Transverse colon (tissue), 4 donors: ENCODE results near the gene EIF5B.

Experiments used
- EP300 ChIP-seq: sonication (generic); formaldehyde crosslinking; IDR thresholded peaks from one replicate; pipeline ENCODE4 v1.6.1; 2017; ENCODE audit warnings: antibody characterized with exemption, low read depth
- POLR2AphosphoS5 ChIP-seq, 3 donors: sonication (generic); formaldehyde crosslinking; IDR thresholded peaks; one replicate each; pipeline ENCODE4 v1.6.1; 2016; ENCODE audit warnings: antibody characterized with exemption in 3 of 3
- TF ChIP-seq, protein P1 (sequence below), 5 experiments: fragments of 200-600 bp in 3 of 5; fragments of 450-650 bp in 2 of 5; sonication (generic) in 3 of 5; IDR thresholded peaks; 1 replicate in 2 of 5; 2 replicates in 3 of 5; pipeline ENCODE4 v1.5.1; 2016 to 2017; ENCODE audit warnings: antibody characterized with exemption in 5 of 5, inconsistent platforms in 3 of 5, mild to moderate bottlenecking in 2 of 5, moderate library complexity in 1 of 5

- TF ChIP-seq, protein P1, sequence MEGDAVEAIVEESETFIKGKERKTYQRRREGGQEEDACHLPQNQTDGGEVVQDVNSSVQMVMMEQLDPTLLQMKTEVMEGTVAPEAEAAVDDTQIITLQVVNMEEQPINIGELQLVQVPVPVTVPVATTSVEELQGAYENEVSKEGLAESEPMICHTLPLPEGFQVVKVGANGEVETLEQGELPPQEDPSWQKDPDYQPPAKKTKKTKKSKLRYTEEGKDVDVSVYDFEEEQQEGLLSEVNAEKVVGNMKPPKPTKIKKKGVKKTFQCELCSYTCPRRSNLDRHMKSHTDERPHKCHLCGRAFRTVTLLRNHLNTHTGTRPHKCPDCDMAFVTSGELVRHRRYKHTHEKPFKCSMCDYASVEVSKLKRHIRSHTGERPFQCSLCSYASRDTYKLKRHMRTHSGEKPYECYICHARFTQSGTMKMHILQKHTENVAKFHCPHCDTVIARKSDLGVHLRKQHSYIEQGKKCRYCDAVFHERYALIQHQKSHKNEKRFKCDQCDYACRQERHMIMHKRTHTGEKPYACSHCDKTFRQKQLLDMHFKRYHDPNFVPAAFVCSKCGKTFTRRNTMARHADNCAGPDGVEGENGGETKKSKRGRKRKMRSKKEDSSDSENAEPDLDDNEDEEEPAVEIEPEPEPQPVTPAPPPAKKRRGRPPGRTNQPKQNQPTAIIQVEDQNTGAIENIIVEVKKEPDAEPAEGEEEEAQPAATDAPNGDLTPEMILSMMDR (IDR thresholded peaks at IDR 0.05) = no peak
- TF ChIP-seq POLR2AphosphoS5 (IDR thresholded peaks at IDR 0.05) = no peak
- TF ChIP-seq EP300 = no peak
Measured at GRCh38 chr2:99365661-99366060, 28.5 kb downstream of the EIF5B start.
